WTC11 (cell line): Measurements from ENCODE around the gene SLC35B4.

ENCODE experiments used
- AFF4 ChIP-seq: sonication (generic); formaldehyde crosslinking; IDR thresholded peaks from 2 replicates; pipeline ENCODE4 v1.8.1; 2023; ENCODE audit warnings: mild to moderate bottlenecking, missing genetic modification reagents, borderline replicate concordance
- E2F4 ChIP-seq: sonication (generic); formaldehyde crosslinking; IDR thresholded peaks from 2 replicates; pipeline ENCODE4 v1.8.1; 2022; ENCODE audit warnings: low read depth, mild to moderate bottlenecking, moderate library complexity, missing genetic modification reagents, borderline replicate concordance
- ETV6 ChIP-seq: sonication (generic); formaldehyde crosslinking; IDR thresholded peaks from 2 replicates; pipeline ENCODE4 v1.8.1; 2022; ENCODE audit warnings: mild to moderate bottlenecking, missing genetic modification reagents
- FOXP1 ChIP-seq: sonication (generic); formaldehyde crosslinking; IDR thresholded peaks from 2 replicates; pipeline ENCODE4 v1.8.0; 2022; ENCODE audit warnings: missing genetic modification reagents, mild to moderate bottlenecking, moderate library complexity, borderline replicate concordance
- MAX ChIP-seq: sonication (generic); formaldehyde crosslinking; IDR thresholded peaks from 2 replicates; pipeline ENCODE4 v1.8.0; 2022; ENCODE audit warnings: mild to moderate bottlenecking, missing genetic modification reagents
- NR2C2 ChIP-seq: sonication (generic); formaldehyde crosslinking; IDR thresholded peaks from 2 replicates; pipeline ENCODE4 v1.8.0; 2022; ENCODE audit warnings: mild to moderate bottlenecking, missing genetic modification reagents
- ZNF423 ChIP-seq: fragments of 250-450 bp; sonication (Bioruptor Pico); IDR thresholded peaks from 2 replicates; pipeline ENCODE4 v2.1.2; 2022; ENCODE audit warnings: mild to moderate bottlenecking, moderate library complexity
- TF ChIP-seq, protein P1 (sequence below): fragments of 200-600 bp; IDR thresholded peaks from 2 replicates; pipeline ENCODE4 v1.8.0; 2022; ENCODE audit warnings: antibody characterized with exemption
- TF ChIP-seq, protein P2 (sequence below): sonication (generic); formaldehyde crosslinking; IDR thresholded peaks from 2 replicates; pipeline ENCODE4 v1.8.1; 2023; ENCODE audit warnings: mild to moderate bottlenecking, missing genetic modification reagents

GRCh38 chr7:134359787-134360432 lies 43.2 kb upstream of the SLC35B4 start:
- TF ChIP-seq, protein P1, sequence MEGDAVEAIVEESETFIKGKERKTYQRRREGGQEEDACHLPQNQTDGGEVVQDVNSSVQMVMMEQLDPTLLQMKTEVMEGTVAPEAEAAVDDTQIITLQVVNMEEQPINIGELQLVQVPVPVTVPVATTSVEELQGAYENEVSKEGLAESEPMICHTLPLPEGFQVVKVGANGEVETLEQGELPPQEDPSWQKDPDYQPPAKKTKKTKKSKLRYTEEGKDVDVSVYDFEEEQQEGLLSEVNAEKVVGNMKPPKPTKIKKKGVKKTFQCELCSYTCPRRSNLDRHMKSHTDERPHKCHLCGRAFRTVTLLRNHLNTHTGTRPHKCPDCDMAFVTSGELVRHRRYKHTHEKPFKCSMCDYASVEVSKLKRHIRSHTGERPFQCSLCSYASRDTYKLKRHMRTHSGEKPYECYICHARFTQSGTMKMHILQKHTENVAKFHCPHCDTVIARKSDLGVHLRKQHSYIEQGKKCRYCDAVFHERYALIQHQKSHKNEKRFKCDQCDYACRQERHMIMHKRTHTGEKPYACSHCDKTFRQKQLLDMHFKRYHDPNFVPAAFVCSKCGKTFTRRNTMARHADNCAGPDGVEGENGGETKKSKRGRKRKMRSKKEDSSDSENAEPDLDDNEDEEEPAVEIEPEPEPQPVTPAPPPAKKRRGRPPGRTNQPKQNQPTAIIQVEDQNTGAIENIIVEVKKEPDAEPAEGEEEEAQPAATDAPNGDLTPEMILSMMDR, result no peak
- TF ChIP-seq FOXP1 (CRISPR knock-in tag) (no peak), ZNF423 (CRISPR knock-in tag) (no peak), AFF4 (CRISPR knock-in tag) (no peak), NR2C2 (CRISPR knock-in tag) (no peak), ETV6 (CRISPR knock-in tag) (no peak), MAX (CRISPR knock-in tag) (no peak), E2F4 (CRISPR knock-in tag) (no peak)
- TF ChIP-seq, protein P2, sequence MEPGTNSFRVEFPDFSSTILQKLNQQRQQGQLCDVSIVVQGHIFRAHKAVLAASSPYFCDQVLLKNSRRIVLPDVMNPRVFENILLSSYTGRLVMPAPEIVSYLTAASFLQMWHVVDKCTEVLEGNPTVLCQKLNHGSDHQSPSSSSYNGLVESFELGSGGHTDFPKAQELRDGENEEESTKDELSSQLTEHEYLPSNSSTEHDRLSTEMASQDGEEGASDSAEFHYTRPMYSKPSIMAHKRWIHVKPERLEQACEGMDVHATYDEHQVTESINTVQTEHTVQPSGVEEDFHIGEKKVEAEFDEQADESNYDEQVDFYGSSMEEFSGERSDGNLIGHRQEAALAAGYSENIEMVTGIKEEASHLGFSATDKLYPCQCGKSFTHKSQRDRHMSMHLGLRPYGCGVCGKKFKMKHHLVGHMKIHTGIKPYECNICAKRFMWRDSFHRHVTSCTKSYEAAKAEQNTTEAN (CRISPR knock-in tag), result no peak
